MG63 (cell line): ENCODE results near the gene SMAD9. TPM values are rescaled to one million over a fixed set of nuclear protein-coding genes. Genes with fewer than 3 reads are reported as not detected.
"Not testable (repeated sequence)": the region's sequence is repeated elsewhere in the genome, so short reads cannot be mapped to it uniquely, and the experiment has no call there.

ENCODE experiments used
- DNase-seq: peaks from one replicate; pipeline ENCODE4 v3.0.0-alpha.2; 2020
- H3K27me3 ChIP-seq: fragments of 250-450 bp; sonication (Bioruptor Pico); 2 replicates; pipeline ENCODE4 v1.5.1; 2020; ENCODE audit warnings: mild to moderate bottlenecking, moderate library complexity
- H3K36me3 ChIP-seq: fragments of 250-450 bp; sonication (Bioruptor Pico); 2 replicates; pipeline ENCODE4 v1.5.1; 2020; ENCODE audit warnings: mild to moderate bottlenecking, moderate library complexity
- H3K4me3 ChIP-seq: fragments of 250-450 bp; sonication (Bioruptor Pico); 2 replicates; pipeline ENCODE4 v1.5.1; 2020; ENCODE audit warnings: mild to moderate bottlenecking, moderate library complexity
- H3K9me3 ChIP-seq: fragments of 250-450 bp; sonication (Bioruptor Pico); 2 replicates; pipeline ENCODE4 v1.5.1; 2020; ENCODE audit warnings: mild to moderate bottlenecking, moderate library complexity
- total RNA-seq: library from RNA; depleted of rRNA; stranded (reverse); fragments of >200 nt; shearing (Covaris generic); gene quantifications from 2 replicates; pipeline ENCODE4 v1.2.3, GENCODE V29; 2014; ENCODE audit warnings: low replicate concordance

Gene SMAD9
- total RNA-seq, 1 experiment from 2014 or later = 7.0 TPM

GRCh38 chr13:36883824-36884223 lies 36.2 kb downstream of the SMAD9 start:
- H3K27me3 ChIP-seq = no peaks in the 10 kb centered on the region
- DNase-seq = no peak
- no peak overlapping the region for H3K4me3 ChIP-seq
- H3K9me3 ChIP-seq = no peaks in the 10 kb centered on the region
- H3K36me3 ChIP-seq = no peaks in the 10 kb centered on the region

GRCh38 chr13:36883392-36883791 lies 36.6 kb downstream of the SMAD9 start:
- H3K36me3 ChIP-seq, H3K27me3 ChIP-seq, H3K4me3 ChIP-seq, H3K9me3 ChIP-seq: not testable (repeated sequence)
- peak; percentile 78 for DNase-seq

- Histone ChIP-seq H3K9me3 (no peaks in the 10 kb centered on the region), H3K4me3 (no peak overlapping the region), H3K27me3 (no peaks in the 10 kb centered on the region), H3K36me3 (no peaks in the 10 kb centered on the region)
- DNase-seq = no peak
Measured at GRCh38 chr13:36882829-36883390, 37.1 kb downstream of the SMAD9 start.

GRCh38 chr13:36880961-36881360 lies 39.1 kb downstream of the SMAD9 start:
- Histone ChIP-seq H3K36me3 (no peaks in the 10 kb centered on the region), H3K4me3 (no peak overlapping the region), H3K9me3 (no peaks in the 10 kb centered on the region), H3K27me3 (no peaks in the 10 kb centered on the region)
- DNase-seq = no peak

GRCh38 chr13:36879218-36879938 lies 40.7 kb downstream of the SMAD9 start:
- DNase-seq = no peak
- H3K36me3 ChIP-seq = no peaks in the 10 kb centered on the region
- H3K27me3 ChIP-seq = no peaks in the 10 kb centered on the region
- H3K9me3 ChIP-seq = no peaks in the 10 kb centered on the region
- H3K4me3 ChIP-seq = no peak overlapping the region

GRCh38 chr13:36875961-36876360 lies 44.1 kb downstream of the SMAD9 start:
- no peak for DNase-seq
- no peaks in the 10 kb centered on the region for H3K9me3 ChIP-seq
- no peak overlapping the region for H3K4me3 ChIP-seq
- H3K36me3 ChIP-seq = no peaks in the 10 kb centered on the region
- H3K27me3 ChIP-seq = no peaks in the 10 kb centered on the region

- Histone ChIP-seq H3K4me3 (no peak overlapping the region), H3K9me3 (no peaks in the 10 kb centered on the region), H3K36me3 (no peaks in the 10 kb centered on the region), H3K27me3 (no peaks in the 10 kb centered on the region)
- no peak for DNase-seq
Measured at GRCh38 chr13:36875431-36875830, 44.6 kb downstream of the SMAD9 start.

- no peaks in the 10 kb centered on the region for H3K9me3 ChIP-seq
- H3K36me3 ChIP-seq = no peaks in the 10 kb centered on the region
- no peaks in the 10 kb centered on the region for H3K27me3 ChIP-seq
- DNase-seq = no peak
- no peak overlapping the region for H3K4me3 ChIP-seq
Measured at GRCh38 chr13:36872621-36873020, 47.4 kb downstream of the SMAD9 start.

GRCh38 chr13:36870050-36870692 lies 49.9 kb downstream of the SMAD9 start:
- H3K36me3 ChIP-seq = no peaks in the 10 kb centered on the region

GRCh38 chr13:36866232-36866631 lies 53.8 kb downstream of the SMAD9 start:
- Histone ChIP-seq H3K36me3 (no peaks in the 10 kb centered on the region), H3K4me3 (no peak overlapping the region)
- no peak for DNase-seq

More at GRCh38 chr13:36870050-36870692, 49.9 kb downstream of the SMAD9 start:
- H3K27me3 ChIP-seq = no peaks in the 10 kb centered on the region
- no peak overlapping the region for H3K4me3 ChIP-seq
- DNase-seq = no peak
- H3K9me3 ChIP-seq = no peaks in the 10 kb centered on the region

GRCh38 chr13:36865265-36865664 lies 54.8 kb downstream of the SMAD9 start:
- no peaks in the 10 kb centered on the region for H3K9me3 ChIP-seq
- H3K27me3 ChIP-seq = no peaks in the 10 kb centered on the region
- no peak overlapping the region for H3K4me3 ChIP-seq
- no peak for DNase-seq
- no peaks in the 10 kb centered on the region for H3K36me3 ChIP-seq

More at GRCh38 chr13:36866232-36866631, 53.8 kb downstream of the SMAD9 start:
- no peaks in the 10 kb centered on the region for H3K9me3 ChIP-seq
- no peaks in the 10 kb centered on the region for H3K27me3 ChIP-seq

GRCh38 chr13:36862722-36863121 lies 57.3 kb downstream of the SMAD9 start:
- no peaks in the 10 kb centered on the region for H3K9me3 ChIP-seq
- H3K27me3 ChIP-seq = no peaks in the 10 kb centered on the region
- no peak overlapping the region for H3K4me3 ChIP-seq
- no peak for DNase-seq
- H3K36me3 ChIP-seq = no peaks in the 10 kb centered on the region

- no peak overlapping the region for H3K4me3 ChIP-seq
- H3K36me3 ChIP-seq = no peaks in the 10 kb centered on the region
- DNase-seq = peak; percentile 40
- H3K9me3 ChIP-seq = no peaks in the 10 kb centered on the region
- H3K27me3 ChIP-seq = no peaks in the 10 kb centered on the region
Measured at GRCh38 chr13:36862002-36862685, 57.9 kb downstream of the SMAD9 start.

- no peak overlapping the region for H3K4me3 ChIP-seq
- no peaks in the 10 kb centered on the region for H3K27me3 ChIP-seq
- DNase-seq = no peak
- H3K9me3 ChIP-seq = no peaks in the 10 kb centered on the region
- H3K36me3 ChIP-seq = no peaks in the 10 kb centered on the region
Measured at GRCh38 chr13:36859259-36859658, 60.8 kb downstream of the SMAD9 start.

GRCh38 chr13:36858290-36858689 lies 61.7 kb downstream of the SMAD9 start:
- Histone ChIP-seq H3K9me3 (no peaks in the 10 kb centered on the region), H3K27me3 (no peaks in the 10 kb centered on the region), H3K36me3 (no peaks in the 10 kb centered on the region; the same call in 1 of the 2 replicates), H3K4me3 (no peak overlapping the region)
- no peak for DNase-seq

- Histone ChIP-seq H3K4me3 (no peak overlapping the region), H3K36me3 (no peaks in the 10 kb centered on the region; the same call in 1 of the 2 replicates), H3K27me3 (no peaks in the 10 kb centered on the region), H3K9me3 (no peaks in the 10 kb centered on the region)
- DNase-seq = no peak
Measured at GRCh38 chr13:36857253-36857652, 62.8 kb downstream of the SMAD9 start.

- H3K36me3 ChIP-seq = peaks cover 3% of the 10 kb centered on the region
- no peak overlapping the region for H3K4me3 ChIP-seq
- H3K9me3 ChIP-seq = no peaks in the 10 kb centered on the region
- no peak for DNase-seq
- H3K27me3 ChIP-seq = no peaks in the 10 kb centered on the region
Measured at GRCh38 chr13:36850790-36851438, 69.1 kb downstream of the SMAD9 start.
